Pons (tissue), 1 donor: ENCODE measurements around the gene DNER.
A peak's percentile ranks its signal among the peaks of the same experiment; 100 is the strongest.
"Not testable (repeated sequence)": the region's sequence is repeated elsewhere in the genome, so short reads cannot be mapped to it uniquely, and the experiment has no call there.

Experiments
- DNase-seq: peaks from one replicate; pipeline ENCODE4 v3.0.0-alpha.2; 2016; ENCODE audit warnings: low spot score

DNER gene

DNA sequence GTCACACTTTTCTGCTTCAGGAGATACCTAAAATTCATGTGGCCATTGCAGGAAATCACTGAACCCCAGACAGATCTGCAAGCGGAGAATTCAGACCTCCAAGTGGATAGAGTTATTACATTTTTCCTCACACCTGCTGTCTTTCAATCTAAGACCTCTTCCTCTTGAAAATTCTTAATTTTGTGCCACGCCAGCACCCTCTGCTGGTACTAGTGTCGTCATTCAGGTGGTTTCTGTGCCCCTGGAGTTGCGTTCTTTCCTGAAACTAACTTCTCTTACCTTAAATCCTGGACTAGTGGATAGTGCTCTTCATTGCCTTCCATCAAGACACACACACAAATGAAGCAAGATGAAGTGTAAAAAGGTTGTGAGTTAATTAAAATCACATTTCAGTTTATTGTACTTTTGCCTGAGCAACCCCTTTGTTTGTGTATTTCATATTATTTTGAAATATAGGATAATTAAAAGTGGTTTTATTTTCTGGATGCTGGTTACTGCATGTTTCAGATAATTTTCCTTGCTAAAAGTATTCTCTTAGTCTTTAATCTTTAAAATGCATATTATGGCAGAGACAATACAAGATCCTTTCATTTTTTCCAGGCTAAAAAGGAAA is 1.6 kb upstream of the DNER start:
- peak; percentile 66 for DNase-seq

DNA sequence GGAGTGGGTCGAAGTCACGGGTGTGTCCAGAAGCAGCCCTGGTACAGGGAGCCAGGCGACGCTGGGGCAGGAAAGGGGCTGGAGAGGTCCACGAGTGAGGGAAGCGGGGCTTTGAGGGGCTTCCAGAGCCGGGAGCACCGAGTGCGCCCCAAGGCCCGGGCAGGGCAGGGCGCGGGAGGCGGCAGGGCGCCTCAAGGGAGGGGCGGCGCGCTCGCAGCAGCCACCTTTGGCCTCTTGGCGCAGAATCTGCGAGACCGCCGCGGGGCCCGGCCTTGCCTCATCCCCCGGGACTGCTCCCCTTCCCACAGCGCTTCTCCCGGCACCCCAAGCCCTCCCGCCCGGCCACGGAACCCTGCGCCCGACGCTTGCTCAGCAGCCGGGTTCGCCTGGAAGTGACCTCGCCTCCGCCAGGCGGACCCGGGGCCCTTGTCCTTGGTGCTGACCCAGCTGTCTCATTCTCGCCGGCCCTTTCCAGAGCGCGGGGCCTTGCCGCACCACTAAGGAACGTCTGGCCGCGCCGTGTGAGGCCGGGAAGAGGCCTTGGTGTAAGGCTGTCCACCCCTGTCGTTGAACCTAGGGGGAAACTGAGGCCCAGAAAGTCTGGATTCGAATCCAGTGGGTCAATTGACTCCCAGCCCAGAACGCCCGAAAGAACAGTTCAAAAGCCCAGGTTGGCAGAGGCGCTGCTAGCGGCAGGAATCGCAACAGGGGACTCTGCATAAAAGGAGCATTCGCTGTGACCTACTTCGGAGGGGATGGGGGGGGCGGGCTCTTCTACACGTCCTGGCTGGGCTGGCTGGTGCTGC is 584 bp upstream of the DNER start:
- peak; percentile 46 for DNase-seq

DNA sequence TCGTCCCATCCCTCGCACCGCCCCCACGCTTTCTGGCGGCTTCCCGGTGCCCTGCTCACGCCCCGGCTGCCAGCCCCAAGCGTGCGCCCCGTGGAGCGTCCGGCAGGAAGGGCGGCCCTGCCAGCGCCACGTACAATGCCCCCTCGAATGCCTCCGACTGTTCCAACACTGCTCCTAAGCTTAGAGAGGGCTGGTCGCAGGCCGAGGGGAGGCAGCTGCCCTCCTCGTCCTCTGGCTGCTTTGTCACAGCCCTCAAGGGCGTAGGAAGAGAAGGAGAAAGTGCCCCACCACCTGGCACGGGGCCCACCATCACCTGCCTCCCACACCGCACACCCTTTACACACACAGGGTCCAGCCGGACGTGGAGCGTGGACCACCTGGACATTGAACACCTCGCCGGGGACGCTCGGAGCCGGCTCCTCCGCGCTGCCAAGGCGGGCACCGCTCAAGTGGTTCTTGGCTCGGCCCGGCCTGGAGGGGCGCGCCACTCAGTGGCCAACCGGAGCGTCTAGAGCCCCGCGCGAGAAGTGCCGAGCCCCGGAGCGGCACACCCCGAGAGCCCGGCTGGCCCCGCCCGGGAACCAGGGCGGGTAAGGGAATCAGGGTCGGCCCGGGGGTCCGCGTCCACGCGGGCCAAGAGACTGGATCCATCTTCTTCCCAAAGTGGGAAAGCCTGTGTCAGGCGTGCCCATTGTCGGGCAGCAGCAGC is 830 bp downstream of the DNER start:
- peak; percentile 60 for DNase-seq

DNA sequence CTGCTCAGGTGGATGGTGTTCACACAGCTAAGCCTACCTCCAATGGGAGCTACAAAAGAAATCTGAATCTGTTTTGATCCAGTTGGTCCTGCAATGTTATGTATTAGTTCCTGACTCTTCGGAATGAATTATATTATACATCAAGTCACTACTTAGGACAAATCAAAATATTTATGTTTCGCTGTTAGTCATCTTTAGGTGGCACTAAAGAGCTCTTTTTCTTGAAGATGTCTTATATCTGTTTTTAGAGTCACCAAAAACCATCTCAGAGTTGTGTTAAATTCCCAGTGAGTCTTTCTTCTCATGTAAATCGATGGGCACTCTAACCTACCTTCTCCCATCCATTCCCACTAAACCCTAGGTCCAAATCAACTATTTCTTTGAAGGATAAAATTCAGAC is 2.2 kb downstream of the DNER start:
- peak; percentile 36 for DNase-seq

DNA sequence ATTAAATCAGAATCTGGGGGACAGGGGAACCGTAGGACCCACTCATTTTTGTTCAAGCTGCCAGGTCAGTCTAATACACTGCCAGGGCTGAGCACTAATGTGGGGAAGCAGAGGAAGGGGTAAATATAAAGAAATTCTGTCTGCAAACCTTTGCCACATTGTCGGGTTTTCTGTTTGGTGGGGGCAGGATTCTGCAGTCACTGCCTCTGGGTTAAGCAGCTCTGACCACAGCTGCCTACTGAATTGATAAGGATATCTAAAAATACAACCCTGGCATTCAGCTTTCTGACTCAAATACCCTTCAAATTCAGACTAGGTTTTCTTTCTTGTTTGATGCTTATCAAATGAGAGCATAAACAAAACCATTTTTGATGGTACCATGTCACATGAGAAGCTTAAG is 6.0 kb downstream of the DNER start:
- DNase-seq: no peak

DNA sequence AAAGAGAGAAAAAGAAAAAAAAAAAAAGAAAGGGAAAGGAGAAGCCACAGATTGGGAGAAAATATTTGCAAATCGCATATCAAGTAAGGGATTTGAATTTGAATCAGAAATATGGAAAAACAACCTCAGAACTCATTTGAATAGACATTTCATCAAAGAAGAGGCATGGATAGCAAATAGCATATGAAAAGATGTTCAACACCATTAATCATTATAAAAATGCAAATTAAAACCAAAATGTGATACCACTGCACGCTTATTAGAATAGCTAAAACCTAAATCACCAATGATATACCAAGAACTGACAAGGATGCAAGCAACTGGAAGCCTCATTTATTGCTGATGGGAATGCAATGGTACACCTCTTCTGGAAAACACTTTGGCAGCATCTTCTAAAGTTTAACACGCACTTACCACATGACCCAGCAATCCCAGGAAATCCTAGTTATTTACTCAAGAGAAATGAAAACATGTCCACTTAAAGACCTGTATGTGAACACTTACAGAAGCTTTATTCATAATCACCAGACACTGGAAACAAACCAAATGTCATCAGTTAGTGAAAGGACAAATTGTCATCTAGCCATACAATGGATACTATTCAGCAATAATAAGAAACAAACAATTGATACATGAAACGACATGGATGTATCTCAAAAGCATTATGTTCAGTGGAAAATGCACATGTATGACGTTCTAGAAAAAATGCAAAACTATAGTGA is 10.3 kb downstream of the DNER start:
- peak; percentile 95 for DNase-seq

DNA sequence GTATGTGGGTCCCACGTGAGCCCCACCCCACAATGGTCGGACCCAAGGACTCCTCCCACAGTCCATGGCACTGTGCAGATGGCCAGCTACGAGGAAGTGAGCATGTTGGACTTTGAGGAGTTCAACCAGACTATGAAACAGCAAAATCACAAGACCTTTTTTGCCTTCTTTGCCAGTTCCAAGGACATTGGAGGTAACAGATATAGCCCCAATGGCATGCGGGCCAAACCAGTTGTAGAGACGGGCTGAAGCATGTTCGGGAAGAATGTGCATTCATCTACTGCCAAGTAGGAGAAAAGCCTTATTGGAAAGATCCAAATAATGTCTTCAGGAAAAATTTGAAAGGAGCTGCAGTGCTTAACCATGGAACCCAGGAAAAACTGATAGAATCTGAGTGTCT is 12.6 kb downstream of the DNER start:
- DNase-seq: peak; percentile 19

DNA sequence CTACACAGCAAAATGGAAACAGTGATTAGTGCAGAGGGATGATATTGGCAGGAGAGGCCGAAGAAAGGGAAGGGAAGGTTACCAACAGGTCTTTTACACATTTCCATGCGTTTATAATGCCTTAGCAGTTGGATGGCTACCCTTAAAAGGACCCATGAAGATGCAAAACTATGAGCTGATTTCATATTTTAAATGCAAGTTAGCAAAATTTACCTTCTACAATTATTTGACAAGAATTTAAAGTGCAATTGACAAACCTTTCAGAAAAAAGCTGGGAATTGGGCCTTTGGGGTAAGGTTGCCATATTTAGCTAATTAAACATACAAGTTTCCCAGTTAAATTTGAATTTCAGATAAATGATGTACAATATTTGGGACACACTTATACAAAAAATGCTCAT is 13.3 kb downstream of the DNER start:
- DNase-seq: no peak

DNA sequence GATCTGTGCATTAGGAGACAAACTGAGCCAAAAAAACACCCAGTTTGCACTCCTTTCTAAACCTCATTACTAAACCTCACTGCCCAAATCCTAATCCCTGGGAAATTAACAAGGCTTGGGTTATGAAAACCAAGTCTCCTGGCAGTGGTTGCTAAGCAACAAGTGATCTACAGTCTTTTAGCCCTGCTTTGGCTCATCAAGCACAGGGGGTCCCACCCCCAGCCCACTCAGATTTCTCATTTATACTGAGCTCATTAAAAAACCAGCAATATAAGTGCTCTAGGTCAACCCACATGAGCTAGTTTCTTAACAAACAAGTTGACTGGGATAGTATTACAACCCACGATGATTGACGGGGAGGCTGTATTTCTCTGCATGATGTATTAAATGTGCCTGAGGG is 18.4 kb downstream of the DNER start:
- DNase-seq: no peak

DNA sequence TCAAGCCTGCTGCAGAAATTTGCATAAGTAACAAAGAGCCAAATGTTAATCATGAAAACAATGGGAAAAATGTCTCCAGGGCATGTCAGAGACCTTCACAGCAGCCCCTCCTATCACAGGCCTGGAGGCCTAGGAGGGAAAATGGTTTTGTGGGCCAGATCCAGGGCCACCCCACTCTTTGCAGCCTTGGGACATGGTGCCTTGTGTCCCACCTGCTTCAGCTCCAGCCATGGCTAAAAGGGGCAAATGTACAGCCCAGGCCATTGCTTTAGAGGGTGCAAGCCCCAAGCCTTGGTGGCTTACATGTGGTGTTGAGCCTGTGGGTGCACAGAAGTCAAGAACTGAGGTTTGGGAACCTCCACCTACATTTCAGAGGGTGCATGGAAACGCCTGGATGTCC is 20.5 kb downstream of the DNER start:
- not testable (repeated sequence) for DNase-seq

DNA sequence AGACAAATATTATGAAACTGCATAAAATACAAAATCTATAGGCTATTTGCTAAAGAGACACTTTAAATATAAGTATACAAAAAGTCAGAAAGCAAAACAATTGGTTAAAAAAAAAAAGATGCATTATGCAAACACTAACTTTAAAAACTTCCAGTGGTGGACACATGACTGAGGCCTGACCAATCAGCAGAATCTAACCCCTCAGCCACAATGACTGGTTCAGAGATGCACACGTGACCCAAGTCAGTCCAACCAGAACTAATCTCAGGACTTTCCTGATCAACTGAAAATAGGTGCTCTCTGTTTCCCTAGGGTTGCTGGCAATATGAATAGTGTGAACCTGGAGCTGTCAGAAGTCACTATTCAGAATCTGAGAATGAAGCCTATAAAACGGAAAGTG is 22.7 kb downstream of the DNER start:
- no peak for DNase-seq

DNA sequence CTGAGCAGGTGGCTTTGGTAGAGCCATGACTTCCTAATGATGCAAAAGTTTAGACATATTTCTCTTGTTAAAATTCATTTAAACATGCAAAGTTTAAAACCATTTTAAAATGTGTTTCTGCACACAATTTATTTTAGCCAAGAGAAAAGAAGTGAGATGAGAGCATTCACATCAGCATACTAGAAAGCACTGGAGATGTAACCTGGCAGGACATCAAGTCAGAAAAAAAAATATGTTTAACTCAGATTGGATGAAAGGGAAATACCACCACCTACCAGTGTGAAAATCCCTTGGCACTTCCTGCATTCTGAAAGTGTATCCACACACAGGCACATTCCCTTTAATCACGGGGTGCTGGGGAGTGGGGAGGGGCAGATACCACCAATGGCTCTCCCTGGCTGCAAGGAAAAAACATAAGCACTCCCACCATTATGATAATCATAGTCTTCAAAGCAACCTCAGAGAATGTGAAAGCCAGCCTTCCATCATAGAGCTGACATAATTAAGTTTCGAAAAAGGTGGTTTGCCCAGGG is 25.0 kb downstream of the DNER start:
- DNase-seq: no peak

DNA sequence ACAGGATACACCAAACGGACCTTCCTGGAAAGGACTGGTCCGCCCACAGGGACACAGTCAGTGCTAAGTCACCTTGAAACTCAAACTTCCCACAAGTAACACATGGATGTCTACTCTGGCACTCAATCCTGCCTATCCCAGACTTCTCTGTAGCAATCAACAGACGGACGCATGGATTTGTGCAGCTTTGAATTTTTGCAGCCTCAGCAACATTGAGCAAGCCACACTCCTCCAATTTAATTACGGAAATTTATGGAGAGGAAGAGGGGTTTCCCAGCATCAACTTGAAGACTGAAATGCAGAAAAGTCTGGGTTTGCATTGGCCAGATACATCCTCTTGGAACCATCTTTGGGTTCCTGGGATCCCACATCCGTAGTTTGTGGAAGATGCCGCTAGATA is 26.2 kb downstream of the DNER start:
- no peak for DNase-seq

DNA sequence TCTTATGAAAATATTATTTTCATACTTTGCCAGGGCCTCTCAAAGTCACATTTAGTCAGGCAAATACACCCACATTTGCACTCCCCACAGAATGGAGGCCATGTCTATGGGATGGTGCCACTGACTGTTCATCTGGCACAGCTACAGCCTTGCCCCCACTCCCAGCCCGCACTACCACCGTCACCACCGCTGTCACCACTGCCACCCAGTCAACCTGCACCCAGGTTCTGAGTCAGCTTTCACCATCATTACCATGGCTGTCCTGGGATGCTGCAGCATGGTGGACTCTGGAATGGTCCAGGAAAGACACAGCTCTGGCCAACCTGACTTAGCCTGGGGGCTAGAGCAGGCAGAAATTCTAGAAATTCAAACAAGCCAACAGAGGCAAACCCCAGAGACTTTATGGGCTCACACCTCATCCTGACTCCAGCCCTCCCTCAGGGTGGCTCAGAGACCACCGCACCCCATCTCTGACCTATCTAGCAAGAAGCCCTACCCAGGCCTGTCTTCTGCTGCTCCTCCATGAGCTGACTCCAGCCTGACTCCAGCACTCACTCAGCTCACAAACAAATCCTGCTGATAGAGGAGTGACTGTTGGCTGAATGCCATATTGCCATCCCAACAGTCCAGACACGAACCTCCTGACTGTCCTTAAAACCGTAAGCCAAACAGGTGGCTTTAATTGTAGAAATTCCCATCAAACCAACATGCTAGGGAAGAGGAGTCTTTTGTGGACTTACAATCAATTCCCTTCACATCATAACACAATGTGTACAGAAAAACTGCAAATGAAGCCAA is 28.0 kb downstream of the DNER start:
- DNase-seq: no peak

DNA sequence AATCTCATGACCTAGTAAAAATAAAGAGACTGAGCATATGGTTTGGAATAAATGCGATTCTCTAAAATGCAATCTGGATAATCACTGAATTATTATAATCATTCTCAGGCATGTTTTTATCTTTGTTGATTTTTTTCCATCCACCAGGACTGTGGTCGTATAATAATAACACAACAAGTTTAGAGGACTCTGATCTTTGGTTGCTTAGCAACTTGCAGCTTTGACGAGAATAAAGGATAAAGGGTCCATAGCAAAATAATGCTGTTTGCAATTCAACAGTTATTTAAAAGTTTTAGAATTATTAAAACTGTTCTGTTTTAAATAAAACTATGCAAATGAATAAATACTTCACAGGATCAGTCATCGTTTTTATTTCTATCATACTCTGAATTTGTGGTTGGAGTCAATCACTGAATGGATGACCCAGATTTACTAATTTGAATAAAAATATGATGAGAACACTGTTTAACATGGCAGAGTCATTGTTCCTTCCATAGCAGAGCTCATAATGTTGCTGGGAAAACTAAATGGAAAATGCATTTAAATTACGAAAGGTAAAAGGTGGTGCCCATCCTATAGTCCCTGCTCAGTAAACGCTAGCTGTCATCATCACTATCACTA is 29.3 kb downstream of the DNER start:
- DNase-seq: no peak

DNA sequence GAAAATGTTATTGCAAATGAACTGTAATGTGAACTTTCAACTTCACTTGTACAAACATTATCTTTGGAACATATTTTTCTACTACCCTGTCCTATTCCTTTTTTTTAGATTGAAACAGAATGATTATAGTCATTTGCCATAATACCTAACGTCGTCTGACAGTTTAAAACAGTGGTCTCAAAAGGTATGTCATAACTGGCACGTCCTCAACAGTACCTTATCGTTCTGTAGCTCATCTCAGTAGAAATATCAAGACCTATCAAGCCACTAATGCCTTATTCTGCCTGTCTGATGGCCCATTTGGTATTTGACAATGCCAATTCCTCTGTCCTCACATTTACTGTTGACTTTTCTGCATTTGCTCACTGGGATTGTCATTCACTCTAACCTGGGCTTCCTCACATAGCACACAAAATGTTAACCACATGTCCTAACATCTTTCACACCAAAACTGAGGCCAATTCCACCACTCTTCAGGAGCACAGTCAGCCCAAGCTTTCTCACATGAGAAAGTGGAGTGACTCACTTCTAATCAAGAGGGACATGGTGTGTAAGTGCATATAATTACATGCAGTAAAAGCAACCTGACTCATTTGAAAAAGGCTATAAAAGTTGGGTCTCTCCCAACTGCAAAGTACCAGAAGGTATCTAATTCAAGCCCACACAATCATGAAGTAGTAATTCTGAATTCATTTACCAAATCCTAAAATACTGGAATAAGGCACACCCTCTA is 34.8 kb downstream of the DNER start:
- no peak for DNase-seq

DNA sequence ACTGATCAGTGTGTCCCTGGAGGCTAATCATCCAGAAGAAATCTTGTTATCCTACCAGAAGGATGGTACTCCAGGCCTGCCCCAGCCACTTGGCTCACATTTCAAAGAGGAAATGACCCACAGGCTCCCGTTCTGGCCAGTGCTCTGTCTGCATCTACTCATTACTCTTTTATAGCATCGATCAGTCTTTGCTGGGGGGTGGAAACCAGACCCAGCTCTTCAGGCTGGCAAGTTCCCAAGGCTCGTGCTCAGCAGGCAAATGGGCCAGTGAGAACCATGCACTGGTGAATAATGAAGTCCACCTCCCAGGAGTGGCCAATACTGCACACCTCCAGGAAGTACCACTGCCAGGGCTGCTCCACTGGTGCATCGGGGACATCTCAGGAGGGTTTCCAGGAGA is 38.8 kb downstream of the DNER start:
- no peak for DNase-seq

DNA sequence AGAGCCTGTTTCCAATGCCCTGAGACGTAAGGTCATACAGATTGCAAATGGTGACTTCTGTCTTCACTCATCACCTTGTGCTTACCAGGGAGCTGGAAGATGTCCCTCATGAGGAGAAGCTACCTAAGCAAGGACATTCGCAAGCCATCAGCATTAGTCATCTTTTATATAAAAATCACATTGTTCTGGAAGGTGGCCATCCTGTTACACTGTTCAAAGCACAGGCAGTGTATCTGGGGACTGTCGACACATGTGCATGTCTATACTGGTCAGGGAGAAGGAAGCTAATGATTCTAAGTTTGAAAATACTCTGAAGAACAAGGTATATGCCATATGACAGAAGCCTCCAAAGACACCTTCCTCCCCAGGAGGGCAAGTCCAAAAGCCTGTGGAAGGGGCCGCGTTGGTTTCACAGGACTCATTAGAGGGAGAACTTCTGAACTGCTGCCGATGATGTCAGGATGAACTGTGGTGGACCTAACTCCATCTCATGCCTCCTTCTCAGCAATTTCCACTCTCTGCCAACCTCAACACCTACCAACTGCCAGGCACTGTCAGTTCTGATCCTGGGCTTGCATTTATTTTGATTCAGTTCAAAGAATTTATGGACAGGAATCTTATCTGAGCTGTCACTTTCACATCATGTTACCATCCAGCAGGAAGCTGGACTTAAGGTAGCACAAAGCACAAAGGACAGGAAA is 39.4 kb downstream of the DNER start:
- no peak for DNase-seq

DNA sequence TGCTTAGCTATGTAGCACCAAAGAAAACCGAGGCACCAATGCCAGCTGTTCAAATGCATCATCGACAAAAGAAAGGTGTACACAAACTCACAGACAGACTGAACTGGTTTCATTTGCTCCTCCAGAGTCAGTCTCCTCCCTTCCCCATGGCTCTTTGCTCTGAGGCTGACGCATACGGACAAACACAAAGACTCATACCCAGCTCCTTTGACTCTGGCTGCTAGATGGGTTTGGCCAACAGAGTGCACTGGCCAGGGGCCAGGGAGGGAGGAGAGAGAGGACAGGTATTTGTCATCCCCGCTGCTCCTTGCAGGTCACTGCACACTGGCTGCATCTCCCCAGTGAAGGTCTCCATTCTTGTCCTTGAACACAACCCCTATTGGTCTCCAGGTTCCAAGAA is 40.7 kb downstream of the DNER start:
- no peak for DNase-seq

DNA sequence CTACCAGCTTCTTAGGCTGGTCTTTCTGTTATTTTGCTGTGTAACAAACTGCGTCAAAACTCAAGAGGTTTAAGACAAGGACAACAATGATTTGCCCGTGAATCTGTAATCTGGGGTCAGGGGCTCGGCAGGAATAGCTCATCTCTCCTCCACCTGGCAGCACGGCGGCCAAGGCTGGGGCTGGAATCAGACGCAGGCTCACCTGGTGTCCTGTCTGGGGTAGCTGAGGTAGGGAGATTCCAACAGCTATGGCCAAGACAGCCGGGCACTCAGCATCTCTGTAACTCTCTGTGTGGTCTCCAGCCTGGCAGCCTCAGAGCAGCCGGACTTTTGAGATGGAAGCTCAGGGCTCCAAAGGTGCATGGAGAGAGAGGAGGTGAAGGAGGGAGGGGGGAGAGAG is 42.3 kb downstream of the DNER start:
- no peak for DNase-seq
